Mesenteric fat pad (tissue), 1 donor: ENCODE measurements around the gene SHC1. TPM values are rescaled to one million over a fixed set of nuclear protein-coding genes. Genes with fewer than 3 reads are reported as not detected.
"Not testable (repeated sequence)": the region's sequence is repeated elsewhere in the genome, so short reads cannot be mapped to it uniquely, and the experiment has no call there.

Source experiments
- DNase-seq: peaks from one replicate; pipeline ENCODE4 v3.0.0-alpha.2; 2020; ENCODE audit warnings: low spot score
- total RNA-seq: library from RNA; stranded (reverse); fragmentation: NEBNext Ultra II Directional; extraction: Animal tissue kit (Norgen Biotek cat#: 25700); gene quantifications from one replicate; pipeline ENCODE4 v1.2.1, GENCODE V29; 2021
- donor health status: DM: yes; HTN: yes; CAD: no.

Gene SHC1
- total RNA-seq, 1 donor from 2014 or later = 199 TPM

- DNase-seq = no peak
Observed at GRCh38 chr1:154996966-154997701, 26.6 kb upstream of the SHC1 start.

- DNase-seq = not testable (repeated sequence)
Observed at GRCh38 chr1:154995301-154995983, 24.9 kb upstream of the SHC1 start.

GRCh38 chr1:154994591-154994990 is 24.0 kb upstream of the SHC1 start:
- DNase-seq = no peak

- no peak for DNase-seq
Observed at GRCh38 chr1:154994269-154994587, 23.7 kb upstream of the SHC1 start.

GRCh38 chr1:154993572-154994268 is 23.2 kb upstream of the SHC1 start, which contains the start of gene LENEP:
LENEP (plus strand) TSS chr1:154993586; CDS start chr1:154993608, 22 bp downstream.
- no peak for DNase-seq

GRCh38 chr1:154992721-154993571 is 22.4 kb upstream of the SHC1 start:
- DNase-seq = no peak

- no peak for DNase-seq
Observed at GRCh38 chr1:154990276-154990675, 19.7 kb upstream of the SHC1 start.

- no peak for DNase-seq
Observed at GRCh38 chr1:154989195-154989860, 18.8 kb upstream of the SHC1 start.

GRCh38 chr1:154988058-154988954 is 17.8 kb upstream of the SHC1 start:
- DNase-seq = no peak

- no peak for DNase-seq
Observed at GRCh38 chr1:154987326-154987725, 16.8 kb upstream of the SHC1 start.

GRCh38 chr1:154986736-154987135 is 16.2 kb upstream of the SHC1 start:
- not testable (repeated sequence) for DNase-seq

- no peak for DNase-seq
Observed at GRCh38 chr1:154983776-154984466, 13.4 kb upstream of the SHC1 start.

GRCh38 chr1:154982897-154983648 is 12.5 kb upstream of the SHC1 start, which contains the start of gene FLAD1:
FLAD1 (plus strand) TSS chr1:154983344; CDS start chr1:154983695, 351 bp downstream.
- no peak for DNase-seq

- no peak for DNase-seq
Observed at GRCh38 chr1:154982341-154982740, 11.8 kb upstream of the SHC1 start.

GRCh38 chr1:154978360-154978759 is 7.8 kb upstream of the SHC1 start:
- no peak for DNase-seq

- not testable (repeated sequence) for DNase-seq
Observed at GRCh38 chr1:154977762-154978161, 7.2 kb upstream of the SHC1 start.

GRCh38 chr1:154975409-154976059 is 5.0 kb upstream of the SHC1 start:
- DNase-seq = no peak
